MCF 10A (cell line): ENCODE results near the gene CILP. TPM values are rescaled to one million over a fixed set of nuclear protein-coding genes. Genes with fewer than 3 reads are reported as not detected.
A peak's percentile ranks its signal among the peaks of the same experiment; 100 is the strongest.
"Not testable (repeated sequence)": the region's sequence is repeated elsewhere in the genome, so short reads cannot be mapped to it uniquely, and the experiment has no call there.

Source experiments
- BruUV-seq: library from RNA; stranded (reverse); fragments of 400-500 nt; replicated peaks from 2 replicates; lab custom pipeline; 2021; lab: Mats Ljungman, UMichigan
- CTCF ChIA-PET: fragments of 300-600 bp; sonication (Branson Sonifier 250); formaldehyde crosslinking; extraction: SDS; loops from one replicate; lab custom pipeline; 2021; ENCODE audit warnings: antibody characterized with exemption, inconsistent platforms; lab: Yijun Ruan, JAX
- POLR2A ChIA-PET: fragments of 300-600, 350-650 bp; sonication (Branson Sonifier 250); formaldehyde crosslinking; extraction: SDS; loops from one replicate; lab custom pipeline; 2020; ENCODE audit warnings: antibody characterized with exemption, inconsistent platforms; lab: Yijun Ruan, JAX
- DNase-seq: peaks from one replicate; pipeline ENCODE4 v3.0.0-alpha.2; 2018; ENCODE audit not compliant: unreplicated experiment
- H3K27ac Mint-ChIP-seq: one replicate; pipeline ENCODE4 v1.8.0; 2022; ENCODE audit warnings: mild to moderate bottlenecking, low read depth, mixed read lengths; ENCODE audit not compliant: unreplicated experiment
- H3K27me3 Mint-ChIP-seq: one replicate; pipeline ENCODE4 v1.8.0; 2022; ENCODE audit warnings: mixed read lengths; ENCODE audit not compliant: insufficient read depth, unreplicated experiment
- H3K36me3 Mint-ChIP-seq: one replicate; pipeline ENCODE4 v1.8.0; 2022; ENCODE audit warnings: mild to moderate bottlenecking, moderate library complexity, mixed read lengths; ENCODE audit not compliant: insufficient read depth, unreplicated experiment
- H3K4me1 Mint-ChIP-seq: one replicate; pipeline ENCODE4 v1.8.0; 2022; ENCODE audit warnings: mixed read lengths; ENCODE audit not compliant: insufficient read depth, unreplicated experiment
- H3K4me3 Mint-ChIP-seq: one replicate; pipeline ENCODE4 v1.8.0; 2022; ENCODE audit warnings: mild to moderate bottlenecking, moderate library complexity, mixed read lengths; ENCODE audit not compliant: unreplicated experiment
- H3K9me3 Mint-ChIP-seq: one replicate; pipeline ENCODE4 v1.8.0; 2022; ENCODE audit warnings: mixed read lengths; ENCODE audit not compliant: unreplicated experiment
- CTCF ChIP-seq: fragments of 200-600 bp; IDR thresholded peaks from one replicate; pipeline ENCODE4 v1.8.0; 2022; ENCODE audit warnings: antibody characterized with exemption, mild to moderate bottlenecking; ENCODE audit not compliant: unreplicated experiment
- intact Hi-C: fragments of 100-400 bp; cut with micrococcal nuclease; formaldehyde crosslinking; loops from 2 replicates; pipeline ENCODE4 v1.14.1; 2022
- total RNA-seq: library from RNA; stranded (reverse); gene quantifications from 2 replicates; pipeline ENCODE4 v1.2.3, GENCODE V29; 2022

Gene CILP
- total RNA-seq, 1 experiment from 2014 or later = not detected

GRCh38 chr15:65184868-65185717 lies 26.2 kb downstream of the CILP start, which contains the start of gene CLPX:
CLPX (minus strand) TSS chr15:65185342; CDS start chr15:65185153, 189 bp downstream.
- TF ChIP-seq CTCF = no peak
- H3K9me3 Mint-ChIP-seq = no peaks in the 10 kb centered on the region
- intact Hi-C loops = loop anchor here (1.0 to 2.0 kb wide), 2 partner anchors 112 to 152 kb away; no protein-coding TSS in a partner anchor
- no TSS peak for BruUV-seq
- peaks cover 6% of the 10 kb centered on the region for H3K4me1 Mint-ChIP-seq
- CTCF ChIA-PET = interaction anchor here (0.7 to 6.6 kb wide), 6 partner anchors 86 to 119 kb away, joined by 3 to 69 read pairs (median 6); partner anchors contain the start of genes PARP16 and RNU5B-1
- H3K27ac Mint-ChIP-seq = peak within 1 kb of the TSS; percentile 96
- DNase-seq = peak; percentile 94
- H3K27me3 Mint-ChIP-seq = no peaks in the 10 kb centered on the region
- H3K36me3 Mint-ChIP-seq = peaks cover 33% of the 10 kb centered on the region
- POLR2A ChIA-PET = interaction anchor here (0.7 to 6.9 kb wide), 30 partner anchors 9 to 543 kb away, joined by 3 to 83 read pairs (median 4); partner anchors contain the start of genes INTS14, PARP16, PDCD7 and RNU5A-1
- H3K4me3 Mint-ChIP-seq = peak within 1 kb of the TSS; percentile 94

- Mint-ChIP-seq H3K27me3 (no peaks in the 10 kb centered on the region), H3K9me3 (no peaks in the 10 kb centered on the region), H3K36me3 (peaks cover 40% of the 10 kb centered on the region), H3K4me3 (peak overlapping the region; percentile 94), H3K27ac (peak overlapping the region; percentile 96), H3K4me1 (peaks cover 6% of the 10 kb centered on the region)
- no TSS peak for BruUV-seq
- TF ChIP-seq CTCF = no peak
- CTCF ChIA-PET = no interaction called here
- intact Hi-C loops = loop anchor here (2.0 kb wide), 1 partner anchor 152 kb away; no protein-coding TSS in a partner anchor
- POLR2A ChIA-PET = interaction anchor here (0.6 to 6.9 kb wide), 15 partner anchors 17 to 310 kb away, joined by 3 to 83 read pairs (median 3); partner anchors contain the start of genes PARP16, PDCD7, RNU5A-1 and RNU5B-1
- DNase-seq = peak; percentile 69
Measured at GRCh38 chr15:65184305-65184867, 26.9 kb downstream of the CILP start.

- no peak for DNase-seq
- intact Hi-C loops = loop anchor here (2.0 kb wide), 1 partner anchor 151 kb away; no protein-coding TSS in a partner anchor
- Mint-ChIP-seq H3K27me3 (no peaks in the 10 kb centered on the region), H3K27ac (peak overlapping the region; percentile 96), H3K9me3 (no peaks in the 10 kb centered on the region), H3K4me3 (peak overlapping the region; percentile 94), H3K4me1 (peaks cover 6% of the 10 kb centered on the region), H3K36me3 (peaks cover 44% of the 10 kb centered on the region)
- POLR2A ChIA-PET = interaction anchor here (0.6 to 6.9 kb wide), 8 partner anchors 50 to 310 kb away, joined by 3 to 83 read pairs (median 4); partner anchors contain the start of genes PARP16, PDCD7 and RNU5B-1
- CTCF ChIA-PET = no interaction called here
- BruUV-seq = TSS peak; percentile 51
- no peak for TF ChIP-seq CTCF
Measured at GRCh38 chr15:65183865-65184159, 27.5 kb downstream of the CILP start.

GRCh38 chr15:65182538-65182937 lies 28.7 kb downstream of the CILP start:
- intact Hi-C loops = no loop called here
- no peaks in the 10 kb centered on the region for H3K27me3 Mint-ChIP-seq
- no TSS peak for BruUV-seq
- peaks cover 54% of the 10 kb centered on the region for H3K36me3 Mint-ChIP-seq
- no peak for TF ChIP-seq CTCF
- no peak overlapping the region for H3K27ac Mint-ChIP-seq
- ChIA-PET POLR2A (interaction anchor here (0.6 to 6.9 kb wide), 4 partner anchors 49 to 152 kb away, joined by 3 to 83 read pairs (median 4); partner anchors contain the start of genes PARP16 and PDCD7), CTCF (interaction anchor here (0.6 to 1.6 kb wide), 9 partner anchors 13 to 130 kb away, joined by 3 to 6 read pairs (median 3); partner anchors contain the start of genes PARP16 and RNU5B-1)
- DNase-seq = no peak
- H3K9me3 Mint-ChIP-seq = no peaks in the 10 kb centered on the region
- H3K4me3 Mint-ChIP-seq = peak overlapping the region; percentile 94
- peaks cover 6% of the 10 kb centered on the region for H3K4me1 Mint-ChIP-seq

GRCh38 chr15:65181582-65182353 lies 29.5 kb downstream of the CILP start:
- ChIA-PET POLR2A (interaction anchor here (0.5 to 6.9 kb wide), 5 partner anchors 10 to 151 kb away, joined by 3 to 83 read pairs (median 3); partner anchors contain the start of genes PARP16 and PDCD7), CTCF (interaction anchor here (0.7 to 1.6 kb wide), 9 partner anchors 13 to 129 kb away, joined by 3 to 6 read pairs (median 3); partner anchors contain the start of genes PARP16 and RNU5B-1)
- H3K27me3 Mint-ChIP-seq, intact Hi-C loops, H3K9me3 Mint-ChIP-seq, DNase-seq, H3K27ac Mint-ChIP-seq, H3K4me1 Mint-ChIP-seq, BruUV-seq: not testable (repeated sequence)
- peak overlapping the region; percentile 41 for H3K4me3 Mint-ChIP-seq
- peaks cover 61% of the 10 kb centered on the region for H3K36me3 Mint-ChIP-seq
